NCI-H82 treated with DMSO at 0.1 percent for 48 hours (cell line): ENCODE measurements around the gene CAD.
"Not testable (repeated sequence)": the region's sequence is repeated elsewhere in the genome, so short reads cannot be mapped to it uniquely, and the experiment has no call there.

Experiments used
- DNase-seq: peaks from one replicate; lab custom pipeline; 2025; ENCODE audit not compliant: unreplicated experiment; lab: John Stamatoyannopoulos, UW

Gene CAD

DNA sequence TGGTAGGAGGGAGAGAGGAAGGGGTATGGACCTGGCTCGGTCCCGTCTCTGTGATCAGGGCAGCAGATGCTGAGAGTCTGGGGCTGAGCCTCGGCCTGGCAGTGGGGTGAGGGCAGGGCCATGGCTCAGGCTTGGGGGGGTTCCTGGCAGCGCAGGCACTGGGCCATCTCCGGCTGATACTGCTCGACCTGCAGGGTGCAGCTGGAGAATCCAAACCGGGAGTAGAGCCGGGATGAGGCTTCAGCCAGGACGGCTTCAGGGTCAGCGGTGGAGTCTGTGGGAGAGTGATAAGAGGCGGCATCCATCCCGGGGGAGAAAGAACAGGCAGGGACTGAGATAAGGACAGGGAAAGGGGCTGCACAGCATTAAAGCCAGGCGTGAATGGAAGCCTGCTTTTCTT, 38.0 kb downstream of the CAD start:
- DNase-seq, result no peak

- no peak for DNase-seq
Observed at GRCh38 chr2:27255660-27256059, 38.5 kb downstream of the CAD start.

GRCh38 chr2:27256855-27257454, 39.8 kb downstream of the CAD start:
- DNase-seq, result no peak

- no peak for DNase-seq
Observed at GRCh38 chr2:27258051-27258450, 40.9 kb downstream of the CAD start.

GRCh38 chr2:27261241-27261925, 44.2 kb downstream of the CAD start:
- no peak for DNase-seq

DNA sequence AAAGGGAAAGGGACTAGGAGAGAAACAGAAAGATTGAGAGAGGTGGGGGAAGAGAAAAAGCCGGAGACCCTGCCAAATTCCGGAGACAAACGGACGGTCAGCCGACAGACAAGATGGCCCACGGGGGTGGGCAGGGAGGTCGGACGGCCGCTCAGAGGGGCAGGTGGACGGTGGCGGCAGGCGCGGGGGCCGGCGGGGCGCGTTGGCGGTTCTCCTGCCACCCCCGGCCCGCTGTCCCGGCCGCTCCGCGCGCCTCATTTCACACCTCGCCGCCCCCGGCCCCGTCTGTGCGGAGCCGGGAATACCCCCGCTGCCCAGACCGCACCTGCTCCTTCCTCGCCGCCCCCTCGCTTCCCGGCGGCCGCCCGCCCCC, 44.7 kb downstream of the CAD start:
- DNase-seq, result no peak

GRCh38 chr2:27262379-27263286, 45.5 kb downstream of the CAD start, which contains the start of gene SLC30A3:
SLC30A3 (minus strand) TSS chr2:27263047; CDS start chr2:27262906, 141 bp downstream.
- DNase-seq, result no peak

DNA sequence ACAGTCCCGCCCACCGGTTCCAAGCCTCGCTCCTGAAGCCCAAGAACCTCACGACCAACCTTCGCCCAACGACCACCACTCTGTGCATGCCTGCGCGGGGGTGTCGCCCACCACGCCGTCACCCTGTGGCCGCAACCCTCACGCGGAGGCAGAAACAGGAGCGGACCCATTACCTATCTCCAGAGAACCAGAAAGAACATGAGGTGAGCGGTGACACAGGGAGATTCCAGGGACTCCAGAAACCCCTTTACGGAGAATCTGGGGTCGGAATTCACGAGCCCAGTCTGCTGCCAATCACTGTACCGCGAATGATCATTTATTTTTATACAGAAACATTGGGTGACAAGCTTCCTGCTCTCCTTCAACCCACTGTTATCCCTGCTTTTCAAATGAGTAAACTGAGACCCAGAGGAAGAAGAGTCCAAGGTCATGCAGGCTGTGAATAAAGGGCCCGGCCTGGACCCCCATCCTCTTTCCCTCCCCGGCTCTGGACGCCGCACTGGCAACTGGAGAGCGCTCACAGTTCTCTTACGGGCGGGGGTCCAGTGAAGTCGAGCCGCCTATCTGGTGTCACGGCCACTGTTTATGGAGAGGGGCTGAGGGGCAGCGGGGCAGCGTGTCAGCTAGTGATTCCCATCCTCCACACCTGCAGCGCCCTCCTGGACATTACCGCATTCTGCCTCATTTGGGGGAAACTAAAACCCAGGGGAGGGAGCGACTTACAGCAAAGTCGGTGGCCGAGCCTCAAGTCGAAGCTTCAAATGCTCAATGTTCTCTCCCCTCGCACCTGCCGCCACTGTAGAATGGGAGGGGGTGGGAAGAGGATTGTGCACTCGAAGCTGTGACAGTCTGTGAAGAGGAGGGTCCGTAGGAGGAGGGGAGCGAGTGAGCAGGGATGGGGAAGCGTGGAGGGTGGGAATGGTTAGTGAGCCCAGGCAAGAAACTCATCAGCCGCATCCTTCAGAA, 46.4 kb downstream of the CAD start:
- no peak for DNase-seq

DNA sequence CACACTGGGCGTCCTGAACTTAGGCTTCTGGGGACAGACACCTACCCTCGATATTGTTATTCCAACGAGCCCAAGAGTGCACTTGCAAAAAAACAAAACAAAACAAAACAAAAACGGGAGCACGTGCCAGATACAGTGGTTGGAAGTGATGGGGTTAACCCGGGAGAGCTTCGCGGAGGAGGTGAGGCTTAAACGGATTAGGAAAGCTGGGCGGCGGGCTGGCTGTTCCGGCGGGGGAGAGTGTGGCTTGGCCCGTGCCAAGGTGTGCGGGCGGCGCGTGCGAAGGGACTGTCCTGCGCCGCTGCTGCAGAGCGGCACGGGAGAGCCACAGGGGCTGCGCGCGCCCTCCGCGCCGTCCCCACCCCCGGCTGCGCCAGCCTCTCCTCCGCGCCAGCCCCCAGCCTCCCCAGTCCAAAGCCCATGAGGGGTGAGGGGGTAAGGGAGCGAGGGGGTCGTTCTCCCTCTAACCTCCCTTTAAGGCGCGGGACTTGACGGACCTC, 47.1 kb downstream of the CAD start:
- no peak for DNase-seq

GRCh38 chr2:27264753-27265535, 47.8 kb downstream of the CAD start:
- DNase-seq, result peak; percentile 29

DNA sequence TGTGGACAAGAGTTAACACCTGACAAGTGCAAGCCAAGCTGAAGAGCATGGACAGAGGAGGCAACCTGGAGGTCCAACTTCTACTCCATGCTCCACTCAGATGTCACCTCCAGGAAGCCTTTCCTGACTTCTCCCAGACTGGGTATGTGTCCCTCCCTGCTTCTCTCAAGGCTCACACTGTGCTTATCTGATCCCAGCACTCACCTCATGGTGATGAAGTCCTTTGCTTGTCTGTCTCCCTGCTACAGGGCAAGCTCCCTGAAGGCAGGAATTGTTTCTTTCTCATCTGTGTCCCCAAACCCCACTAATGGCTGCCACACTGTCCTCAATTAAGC, 48.3 kb downstream of the CAD start:
- no peak for DNase-seq

DNA sequence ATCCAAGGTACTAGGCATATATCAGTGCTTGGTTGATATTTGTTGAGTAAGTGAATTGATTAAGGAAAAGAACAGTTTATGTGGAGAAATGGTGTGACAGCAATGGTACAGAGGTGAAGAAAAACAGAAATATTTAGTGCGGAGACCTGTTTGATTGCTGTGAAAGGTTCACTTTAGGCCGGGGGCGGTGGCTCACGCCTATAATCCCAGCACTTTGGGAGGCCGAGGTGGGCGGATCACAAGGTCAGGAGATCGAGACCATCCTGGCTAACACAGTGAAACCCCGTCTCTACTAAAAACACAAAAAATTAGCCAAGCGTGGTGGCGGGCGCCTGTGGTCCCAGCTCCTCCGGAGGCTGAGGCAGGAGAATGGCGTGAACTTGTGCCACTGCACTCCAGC, 51.1 kb downstream of the CAD start:
- not testable (repeated sequence) for DNase-seq

- no peak for DNase-seq
Observed at GRCh38 chr2:27270131-27270530, 53.0 kb downstream of the CAD start.

DNA sequence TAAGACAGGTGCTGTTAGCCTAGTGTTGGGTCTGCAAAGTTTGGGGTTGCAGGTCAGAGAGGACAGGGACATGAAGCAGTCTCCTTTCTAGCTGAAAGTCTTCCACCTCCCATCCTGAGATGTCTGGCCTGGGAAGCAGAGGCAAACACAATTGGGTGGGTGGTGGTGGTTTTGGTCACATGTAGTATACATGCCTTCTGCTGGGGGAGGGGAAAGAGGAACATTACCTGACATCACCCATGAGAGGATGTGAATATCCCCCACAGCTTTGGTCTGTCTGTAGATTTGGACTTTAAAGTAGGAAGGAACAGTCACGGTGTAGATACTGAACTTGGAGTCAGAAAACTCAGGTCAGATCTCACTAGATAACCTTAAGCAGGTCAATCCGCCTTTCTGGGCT, 53.5 kb downstream of the CAD start:
- DNase-seq, result no peak

DNA sequence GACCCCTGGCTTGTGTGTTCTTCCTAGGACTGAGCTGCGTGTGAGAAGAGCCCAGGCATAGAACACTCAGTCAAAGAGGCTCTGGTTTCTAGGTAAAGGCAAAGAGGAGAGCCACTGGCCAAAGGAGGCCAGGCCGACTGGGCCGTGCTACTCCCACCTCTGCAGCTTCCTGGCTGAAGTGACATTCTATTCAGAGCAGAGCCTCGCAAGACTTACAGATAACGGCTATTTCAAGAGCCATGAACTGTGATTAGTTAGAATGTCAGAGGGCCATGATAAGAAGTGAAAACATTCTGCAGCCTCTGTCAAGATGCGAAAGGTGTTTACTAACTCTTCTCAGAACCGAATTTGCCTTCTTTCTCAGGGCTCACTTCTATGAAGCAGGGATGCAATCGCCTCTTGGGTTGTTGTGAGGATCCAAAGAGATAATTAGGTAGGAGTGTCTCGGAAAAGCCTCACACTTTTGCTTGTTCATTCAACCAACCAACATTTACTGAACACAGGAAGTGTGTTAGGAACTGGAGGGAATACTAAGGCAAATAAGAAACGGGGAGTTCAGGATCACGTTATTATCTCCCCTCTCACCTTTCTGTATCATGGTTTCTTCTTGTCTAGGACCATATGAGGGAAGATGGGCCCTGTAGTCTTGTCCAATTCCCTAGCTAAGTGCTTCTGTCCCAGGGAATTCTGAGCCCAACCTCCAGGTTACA, 54.6 kb downstream of the CAD start:
- no peak for DNase-seq

DNA sequence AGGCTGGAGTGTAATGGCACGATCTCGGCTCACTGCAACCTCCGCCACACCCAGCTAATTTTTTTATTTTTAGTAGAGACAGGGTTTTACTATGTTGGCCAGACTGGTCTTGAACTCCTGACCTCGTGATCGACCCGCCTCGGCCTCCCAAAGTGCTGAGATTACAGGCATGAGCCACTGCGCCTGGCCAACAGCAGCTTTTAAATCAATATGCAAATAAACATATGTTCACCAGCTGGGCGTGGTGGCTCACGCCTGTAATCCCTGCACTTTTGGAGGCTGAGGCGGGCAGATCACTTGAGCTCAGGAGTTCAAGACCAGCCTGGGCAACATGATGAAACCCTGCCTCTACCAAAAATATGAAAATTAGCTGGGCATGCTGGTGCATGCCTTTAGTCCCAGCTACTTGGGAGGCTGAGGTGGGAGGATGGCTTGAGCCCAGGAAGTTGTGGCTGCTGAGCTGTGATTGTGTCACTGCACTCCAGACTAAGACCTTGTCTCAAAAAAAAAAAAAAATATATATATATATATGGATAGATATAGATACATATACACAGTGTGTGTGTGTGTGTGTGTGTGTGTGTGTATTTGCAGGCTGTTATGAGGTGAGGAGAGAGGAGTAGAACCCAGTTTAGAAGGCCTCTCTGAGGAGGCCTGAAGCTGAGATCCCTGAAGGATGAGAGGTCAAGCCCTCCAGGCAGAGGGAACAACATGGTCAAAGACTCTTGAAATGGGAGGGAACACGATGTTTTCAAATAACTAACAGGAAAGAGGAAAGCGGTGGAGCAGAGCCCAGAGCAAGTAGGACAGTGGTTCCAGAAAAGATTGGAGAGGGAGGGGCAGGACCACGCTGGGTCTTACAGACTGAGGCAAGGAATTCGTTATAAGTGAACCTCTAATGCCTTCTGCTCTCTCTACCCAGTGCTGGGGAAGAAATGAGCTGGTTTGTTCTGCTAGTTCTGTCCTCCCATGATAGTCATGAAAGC, 55.7 kb downstream of the CAD start:
- not testable (repeated sequence) for DNase-seq

- DNase-seq, result no peak
Observed at GRCh38 chr2:27275211-27276150, 58.3 kb downstream of the CAD start, which contains the start of gene DNAJC5G. DNAJC5G (plus strand) TSS chr2:27275433; CDS start chr2:27276729, 1,296 bp downstream.
